Measurements from ENCODE around the gene FAM170B. TPM values are rescaled to one million over a fixed set of nuclear protein-coding genes. Genes with fewer than 3 reads are reported as not detected.

FAM170B gene
- total and polyA plus RNA-seq, 9 of the 15 experiments (the other 6 are each of a cell fraction or from before 2014, with no cell fraction given): 0.11 to 0.21 TPM; not detected in 7

DNA sequence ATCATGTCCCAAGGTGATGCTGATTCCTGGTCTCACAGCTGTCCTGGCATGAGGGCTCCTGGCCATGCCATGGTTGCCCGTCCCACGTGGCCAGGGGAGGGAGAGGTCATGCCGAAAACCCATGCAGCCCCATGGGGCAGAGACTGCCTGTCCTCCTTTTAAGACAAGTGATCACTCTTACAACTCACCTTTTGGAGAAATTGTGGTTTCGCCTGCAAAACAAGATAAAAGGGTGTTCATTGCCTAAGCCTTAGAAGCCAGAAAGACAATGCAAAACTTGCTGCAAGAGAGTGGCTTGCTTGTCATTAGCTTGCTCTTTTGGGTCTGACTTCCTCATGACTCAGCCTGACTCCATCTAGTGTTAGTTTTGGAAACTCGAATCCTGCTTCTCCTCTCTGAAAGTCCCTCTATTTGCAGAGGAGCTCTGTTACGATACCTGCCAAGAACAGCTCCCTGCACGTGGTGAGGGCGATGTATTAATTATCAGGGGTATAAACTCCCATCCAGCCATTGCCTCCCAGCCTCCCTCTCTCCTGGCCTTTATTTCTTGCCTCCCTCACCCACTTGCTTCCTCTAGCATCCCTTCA, 27.7 kb upstream of the FAM170B start (continued):
- peak; percentile 83 for TF ChIP-seq TAL1 (IDR thresholded peaks at IDR 0.05)
- TF ChIP-seq ZNF165 (CRISPR knock-in tag; IDR thresholded peaks at IDR 0.05; ENCODE audit: borderline replicate concordance): no peak
- TF ChIP-seq BRD9 (IDR thresholded peaks at IDR 0.05; ENCODE audit: low read depth, partially characterized antibody): peak; percentile 39
- TF ChIP-seq ZNF444 (CRISPR knock-in tag; IDR thresholded peaks at IDR 0.05): no peak
- TF ChIP-seq, protein P1, sequence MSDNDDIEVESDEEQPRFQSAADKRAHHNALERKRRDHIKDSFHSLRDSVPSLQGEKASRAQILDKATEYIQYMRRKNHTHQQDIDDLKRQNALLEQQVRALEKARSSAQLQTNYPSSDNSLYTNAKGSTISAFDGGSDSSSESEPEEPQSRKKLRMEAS (CRISPR knock-in tag; IDR thresholded peaks at IDR 0.05): peak; percentile 66
- TF ChIP-seq SRF (CRISPR knock-in tag; IDR thresholded peaks at IDR 0.05): peak in 1 of 2 experiments; percentile 7; a peak in 1 of 4 replicates
- TF ChIP-seq TBP (optimal IDR thresholded peaks at IDR 0.05; ENCODE audit: low read depth, low read length): peak; percentile 11
- TF ChIP-seq EP300 (IDR thresholded peaks at IDR 0.05; ENCODE audit: low read length): peak; percentile 83
- TF ChIP-seq, protein P2, sequence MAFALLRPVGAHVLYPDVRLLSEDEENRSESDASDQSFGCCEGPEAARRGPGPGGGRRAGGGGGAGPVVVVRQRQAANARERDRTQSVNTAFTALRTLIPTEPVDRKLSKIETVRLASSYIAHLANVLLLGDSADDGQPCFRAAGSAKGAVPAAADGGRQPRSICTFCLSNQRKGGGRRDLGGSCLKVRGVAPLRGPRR (CRISPR knock-in tag; IDR thresholded peaks at IDR 0.05): no peak
- TF ChIP-seq RNF2 (IDR thresholded peaks at IDR 0.05): peak; percentile 67
- TF ChIP-seq EP400 (IDR thresholded peaks at IDR 0.05): peak; percentile 42; the same call in 1 of the 2 replicates
- no peak for TF ChIP-seq POLR2H (tag; IDR thresholded peaks at IDR 0.05; ENCODE audit: low read depth)
- peak; percentile 13 to 67; a peak in 2 of 4 replicates for TF ChIP-seq MAZ (CRISPR knock-in tag; conservative IDR thresholded peaks at IDR 0.05 in 1 of 2, IDR thresholded peaks at IDR 0.05 in 1 of 2)
- TF ChIP-seq MBD2 (IDR thresholded peaks at IDR 0.05; ENCODE audit: borderline replicate concordance, low read depth): 0 out of 2 replicates have a peak, but pooled peaks have one; percentile 31
- TF ChIP-seq, protein P3, sequence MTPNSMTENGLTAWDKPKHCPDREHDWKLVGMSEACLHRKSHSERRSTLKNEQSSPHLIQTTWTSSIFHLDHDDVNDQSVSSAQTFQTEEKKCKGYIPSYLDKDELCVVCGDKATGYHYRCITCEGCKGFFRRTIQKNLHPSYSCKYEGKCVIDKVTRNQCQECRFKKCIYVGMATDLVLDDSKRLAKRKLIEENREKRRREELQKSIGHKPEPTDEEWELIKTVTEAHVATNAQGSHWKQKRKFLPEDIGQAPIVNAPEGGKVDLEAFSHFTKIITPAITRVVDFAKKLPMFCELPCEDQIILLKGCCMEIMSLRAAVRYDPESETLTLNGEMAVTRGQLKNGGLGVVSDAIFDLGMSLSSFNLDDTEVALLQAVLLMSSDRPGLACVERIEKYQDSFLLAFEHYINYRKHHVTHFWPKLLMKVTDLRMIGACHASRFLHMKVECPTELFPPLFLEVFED (CRISPR knock-in tag; conservative IDR thresholded peaks at IDR 0.05): peak; percentile 77; the same call in 1 of the 2 replicates
- TF ChIP-seq MEIS2 (IDR thresholded peaks at IDR 0.05; ENCODE audit: partially characterized antibody): peak; percentile 80
- TF ChIP-seq GTF2F1 (IDR thresholded peaks at IDR 0.05; ENCODE audit: low read depth, low read length): 0 out of 2 replicates have a peak, but pooled peaks have one; percentile 62
- TF ChIP-seq, protein P4, sequence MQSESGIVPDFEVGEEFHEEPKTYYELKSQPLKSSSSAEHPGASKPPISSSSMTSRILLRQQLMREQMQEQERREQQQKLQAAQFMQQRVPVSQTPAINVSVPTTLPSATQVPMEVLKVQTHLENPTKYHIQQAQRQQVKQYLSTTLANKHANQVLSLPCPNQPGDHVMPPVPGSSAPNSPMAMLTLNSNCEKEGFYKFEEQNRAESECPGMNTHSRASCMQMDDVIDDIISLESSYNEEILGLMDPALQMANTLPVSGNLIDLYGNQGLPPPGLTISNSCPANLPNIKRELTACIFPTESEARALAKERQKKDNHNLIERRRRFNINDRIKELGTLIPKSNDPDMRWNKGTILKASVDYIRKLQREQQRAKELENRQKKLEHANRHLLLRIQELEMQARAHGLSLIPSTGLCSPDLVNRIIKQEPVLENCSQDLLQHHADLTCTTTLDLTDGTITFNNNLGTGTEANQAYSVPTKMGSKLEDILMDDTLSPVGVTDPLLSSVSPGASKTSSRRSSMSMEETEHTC (IDR thresholded peaks at IDR 0.05): peak; percentile 17; the same call in 1 of the 2 replicates
- peak; percentile 81 for TF ChIP-seq STAT5A (IDR thresholded peaks at IDR 0.05; ENCODE audit: borderline replicate concordance, low read length)
- peak; percentile 64; the same call in 1 of the 2 replicates for TF ChIP-seq NCOA1 (IDR thresholded peaks at IDR 0.05; ENCODE audit: low read depth)
- TF ChIP-seq, protein P5, sequence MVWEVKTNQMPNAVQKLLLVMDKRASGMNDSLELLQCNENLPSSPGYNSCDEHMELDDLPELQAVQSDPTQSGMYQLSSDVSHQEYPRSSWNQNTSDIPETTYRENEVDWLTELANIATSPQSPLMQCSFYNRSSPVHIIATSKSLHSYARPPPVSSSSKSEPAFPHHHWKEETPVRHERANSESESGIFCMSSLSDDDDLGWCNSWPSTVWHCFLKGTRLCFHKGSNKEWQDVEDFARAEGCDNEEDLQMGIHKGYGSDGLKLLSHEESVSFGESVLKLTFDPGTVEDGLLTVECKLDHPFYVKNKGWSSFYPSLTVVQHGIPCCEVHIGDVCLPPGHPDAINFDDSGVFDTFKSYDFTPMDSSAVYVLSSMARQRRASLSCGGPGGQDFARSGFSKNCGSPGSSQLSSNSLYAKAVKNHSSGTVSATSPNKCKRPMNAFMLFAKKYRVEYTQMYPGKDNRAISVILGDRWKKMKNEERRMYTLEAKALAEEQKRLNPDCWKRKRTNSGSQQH (CRISPR knock-in tag; IDR thresholded peaks at IDR 0.05): no peak
- TF ChIP-seq HMG20A (CRISPR knock-in tag; conservative IDR thresholded peaks at IDR 0.05): no peak
- TF ChIP-seq BCL6 (CRISPR knock-in tag; IDR thresholded peaks at IDR 0.05): 0 out of 2 replicates have a peak, but pooled peaks have one; percentile 28
- TF ChIP-seq ZNF224 (CRISPR knock-in tag; IDR thresholded peaks at IDR 0.05): no peak
- no peak for TF ChIP-seq FOXA1 (IDR thresholded peaks at IDR 0.05; ENCODE audit: borderline replicate concordance)
- TF ChIP-seq NR2F6 (CRISPR knock-in tag; IDR thresholded peaks at IDR 0.05): no peak

All from K562 (cell line).